ENCODE data around the gene SPPL2C.

- no peak for TF ChIP-seq CTCF (IDR thresholded peaks at IDR 0.05)
- no peak for TF ChIP-seq POLR2A (IDR thresholded peaks at IDR 0.05)
Observed at GRCh38 chr17:45895969-45896785, 51.5 kb downstream of the SPPL2C start.
